ENCODE measurements around the gene METTL27.
"Not testable (repeated sequence)": the region's sequence is repeated elsewhere in the genome, so short reads cannot be mapped to it uniquely, and the experiment has no call there.

Gene METTL27

DNA sequence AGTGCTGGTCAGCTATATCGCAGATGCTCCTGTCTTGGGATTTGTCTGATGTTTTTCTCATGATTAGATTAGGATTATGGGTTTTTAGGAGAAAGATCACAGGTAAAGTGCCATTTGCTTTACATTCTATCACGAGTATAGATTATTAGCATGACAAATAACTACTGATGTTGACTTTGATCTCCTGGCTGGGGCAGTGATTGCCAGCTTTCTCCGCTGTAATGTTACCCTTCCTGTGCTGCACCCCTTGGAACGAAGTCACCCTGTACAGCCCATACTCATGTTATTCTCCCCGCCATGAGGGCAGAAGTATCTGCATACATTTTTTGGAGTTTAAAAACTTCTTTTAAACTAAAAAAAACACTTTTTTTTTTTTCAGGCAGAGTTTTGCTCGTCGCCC is 22.3 kb downstream of the METTL27 start:
- no peak for DNase-seq (ENCODE audit: low spot score)

GRCh38 chr7:73817121-73817520 is 25.2 kb downstream of the METTL27 start:
- DNase-seq (ENCODE audit: low spot score), result no peak

DNA sequence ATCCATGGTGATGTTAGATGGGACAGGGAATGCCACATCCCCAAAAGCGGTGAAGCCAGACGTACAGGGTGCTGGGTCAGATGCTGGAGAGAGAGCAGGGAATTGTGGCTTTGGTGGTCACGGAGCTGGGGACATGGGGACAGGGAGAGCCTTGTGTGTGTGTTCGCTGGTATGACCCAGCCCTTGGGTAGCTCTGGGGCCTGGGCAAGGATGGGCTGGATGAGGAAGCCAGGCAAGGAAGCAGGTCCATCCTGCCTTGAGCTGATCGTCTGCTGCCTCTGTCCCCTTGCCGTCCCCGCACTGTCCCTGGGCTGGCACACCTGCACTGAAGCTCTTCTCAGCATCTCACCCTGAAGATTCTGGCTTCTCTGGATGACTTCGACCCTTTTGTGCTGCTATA is 26.9 kb downstream of the METTL27 start:
- DNase-seq (ENCODE audit: low spot score), result no peak

DNA sequence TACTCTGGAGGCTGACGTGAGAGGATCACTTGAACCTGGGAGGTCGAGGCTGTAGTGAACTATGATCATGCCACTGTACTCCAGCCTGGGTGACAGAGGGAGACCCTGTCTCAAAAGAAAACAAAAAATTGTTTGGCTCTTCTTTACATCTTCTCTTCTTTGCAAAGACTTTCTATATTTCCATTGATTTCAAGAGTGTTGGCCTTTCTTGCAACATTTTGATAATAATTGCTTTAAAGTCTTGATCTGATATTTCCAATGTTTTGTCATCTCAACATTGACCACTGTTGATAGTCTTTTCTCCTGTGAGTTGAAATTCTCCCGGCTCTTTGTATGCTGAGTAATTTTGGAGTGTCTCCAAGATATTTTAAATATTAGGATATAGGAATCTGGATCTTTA is 29.3 kb downstream of the METTL27 start:
- no peak for DNase-seq (ENCODE audit: low spot score)

GRCh38 chr7:73811760-73812168 is 30.6 kb downstream of the METTL27 start:
- peak; percentile 76 for DNase-seq (ENCODE audit: low spot score)

DNA sequence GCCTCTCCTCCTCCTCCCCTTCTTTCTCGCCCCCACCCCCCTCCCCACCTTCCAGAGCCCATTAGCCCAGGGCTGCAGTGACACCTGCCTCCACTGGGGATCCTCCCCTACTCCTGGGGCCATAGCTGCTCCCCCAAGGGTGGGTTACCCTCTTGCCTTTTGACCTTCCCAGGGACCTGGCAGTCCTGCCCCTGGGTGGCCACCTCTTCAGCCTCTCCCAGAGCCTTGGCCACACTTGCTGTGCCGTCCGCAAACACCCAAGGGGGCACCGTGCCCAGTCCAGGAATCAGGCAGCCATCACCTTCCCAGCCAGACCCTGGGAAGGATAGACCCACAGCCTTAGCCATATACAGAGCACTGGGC is 31.3 kb downstream of the METTL27 start:
- no peak for DNase-seq (ENCODE audit: low spot score)

DNA sequence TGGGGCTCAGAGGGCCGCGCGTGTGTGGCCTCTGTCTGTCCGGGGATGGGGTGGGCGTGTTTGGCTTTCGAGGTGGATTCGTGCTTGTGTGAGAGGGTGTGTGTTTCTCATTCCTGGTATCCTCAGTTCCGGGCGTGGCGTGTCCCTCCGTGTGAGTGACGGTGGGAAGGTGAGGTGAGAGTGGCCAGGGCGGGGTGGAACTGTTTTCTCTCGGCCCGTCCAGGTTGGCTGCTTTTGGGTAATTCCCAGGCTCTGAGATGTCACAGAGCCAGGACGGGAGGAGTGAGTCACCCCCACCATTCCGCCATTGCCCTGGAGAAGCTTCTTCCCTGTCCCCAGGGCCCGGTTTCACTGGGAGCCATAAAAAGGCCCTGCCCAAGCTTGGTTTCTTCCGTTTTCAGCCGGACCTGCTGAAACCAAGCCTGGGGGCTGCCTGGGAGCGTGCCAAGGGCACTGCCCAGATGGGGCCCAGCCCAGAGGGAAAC is 32.8 kb downstream of the METTL27 start:
- DNase-seq (ENCODE audit: low spot score), result peak; percentile 90

DNA sequence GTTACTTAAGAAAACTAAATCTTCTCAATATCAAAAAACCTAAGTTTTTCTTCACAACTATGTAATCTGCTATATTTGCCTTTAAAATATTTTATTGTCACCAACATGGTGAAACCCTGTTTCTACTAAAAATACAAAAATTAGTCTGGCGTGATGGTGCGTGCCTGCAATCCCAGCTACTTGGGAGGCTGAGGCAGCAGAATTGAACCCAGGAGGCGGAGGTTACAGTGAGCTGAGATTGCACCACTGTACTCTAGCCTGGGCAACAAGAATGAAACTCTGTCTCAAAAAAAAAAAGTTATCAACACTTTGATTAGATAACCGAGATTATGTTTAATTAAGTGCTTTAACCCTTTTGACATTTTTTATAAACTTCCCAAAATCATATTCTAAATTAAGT is 39.9 kb downstream of the METTL27 start:
- DNase-seq (ENCODE audit: low spot score), result no peak

- DNase-seq (ENCODE audit: low spot score), result no peak
Measured at GRCh38 chr7:73801577-73801976, 40.7 kb downstream of the METTL27 start.

GRCh38 chr7:73799282-73800141 is 42.8 kb downstream of the METTL27 start:
- DNase-seq (ENCODE audit: low spot score), result peak; percentile 98

DNA sequence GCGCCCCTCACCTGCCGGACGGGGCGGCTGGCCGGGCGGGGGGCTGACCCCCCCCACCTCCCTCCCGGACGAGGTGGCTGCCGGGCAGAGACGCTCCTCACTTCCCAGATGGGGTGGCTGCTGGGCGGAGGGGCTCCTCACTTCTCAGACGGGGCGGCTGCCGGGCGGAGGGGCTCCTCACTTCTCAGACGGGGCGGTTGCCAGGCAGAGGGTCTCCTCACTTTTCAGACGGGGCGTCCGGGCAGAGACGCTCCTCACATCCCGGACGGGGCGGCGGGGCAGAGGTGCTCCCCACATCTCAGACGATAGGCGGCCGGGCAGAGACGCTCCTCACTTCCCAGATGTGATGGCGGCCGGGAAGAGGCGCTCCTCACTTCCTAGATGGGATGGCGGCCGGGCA is 45.1 kb downstream of the METTL27 start:
- DNase-seq (ENCODE audit: low spot score), result not testable (repeated sequence)

GRCh38 chr7:73796656-73797055 is 45.7 kb downstream of the METTL27 start:
- not testable (repeated sequence) for DNase-seq (ENCODE audit: low spot score)

DNA sequence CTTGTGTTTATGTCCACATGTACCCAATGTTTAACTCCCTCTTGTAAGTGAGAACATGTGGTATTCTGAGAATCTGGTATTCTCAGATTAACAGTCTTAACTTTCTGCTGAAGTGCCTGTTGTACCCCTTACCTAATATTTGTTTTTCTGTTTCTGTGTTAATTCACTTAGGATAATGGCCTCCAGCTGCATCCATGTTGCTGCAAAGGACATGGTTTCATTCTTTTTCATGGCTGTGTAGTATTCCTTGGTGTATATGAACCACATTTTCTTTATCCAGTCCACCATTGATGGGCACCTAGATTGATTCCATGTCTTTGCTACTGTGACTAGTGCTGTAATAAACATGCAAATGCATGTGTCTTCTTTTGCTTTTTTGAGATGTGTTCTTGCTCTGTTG is 47.1 kb downstream of the METTL27 start:
- not testable (repeated sequence) for DNase-seq (ENCODE audit: low spot score)

DNA sequence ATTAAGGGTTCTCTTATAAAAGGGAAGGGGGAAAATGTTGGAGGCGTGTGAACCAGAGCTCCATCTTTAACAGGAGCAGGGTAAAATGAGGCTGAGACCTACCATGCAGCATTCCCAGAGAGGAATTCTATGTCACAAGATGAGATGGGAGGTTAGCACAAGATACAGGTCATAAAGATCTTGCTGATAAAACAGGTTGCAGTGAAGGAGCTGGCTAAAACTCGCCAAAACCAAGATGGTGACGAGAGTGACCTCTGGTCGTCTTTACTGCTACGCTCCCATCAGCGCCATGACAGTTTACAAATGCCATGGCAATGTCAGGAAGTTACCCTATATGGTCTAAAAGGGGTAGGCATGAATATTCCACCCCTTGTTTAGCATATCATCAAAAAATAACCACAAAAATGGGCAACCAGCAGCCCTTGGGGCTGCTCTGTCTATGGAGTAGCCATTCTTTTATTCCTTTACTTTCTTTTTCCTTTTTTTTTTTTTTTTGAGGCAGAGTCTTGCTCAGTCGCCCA is 51.1 kb downstream of the METTL27 start:
- DNase-seq (ENCODE audit: low spot score), result not testable (repeated sequence)

DNA sequence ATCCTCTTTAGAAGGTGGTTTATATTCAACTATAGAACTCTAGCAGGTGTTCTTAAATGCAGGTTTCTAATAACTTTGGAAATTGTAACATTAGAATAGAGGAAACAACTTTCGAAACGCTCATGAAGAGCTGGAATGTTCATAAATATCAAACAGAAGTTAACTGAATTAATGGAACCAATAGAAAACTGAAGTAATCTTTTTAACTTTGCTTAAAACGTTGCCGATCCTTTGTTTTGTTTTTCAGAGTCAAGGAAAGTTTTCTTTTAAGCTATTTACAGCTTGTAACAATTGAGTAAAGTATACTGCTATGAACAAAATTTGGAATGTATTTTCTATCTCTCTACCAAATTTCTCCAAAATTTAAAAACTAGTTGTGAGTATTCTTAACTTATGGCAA is 53.3 kb downstream of the METTL27 start:
- DNase-seq (ENCODE audit: low spot score), result no peak

- not testable (repeated sequence) for DNase-seq (ENCODE audit: low spot score)
Measured at GRCh38 chr7:73787786-73788048, 54.6 kb downstream of the METTL27 start.

- no peak for DNase-seq (ENCODE audit: low spot score)
Measured at GRCh38 chr7:73786588-73786987, 55.7 kb downstream of the METTL27 start.

Data from SW480 (cell line).